Tibial artery (tissue), 4 donors: ENCODE results near the gene S1PR4.

ENCODE experiments used
- DNase-seq, 2 donors: peaks; one replicate each; pipeline ENCODE4 v3.0.0-alpha.2; 2019
- H3K27ac ChIP-seq, 2 donors: fragments of 200-600 bp; sonication (generic) in 1 of 2; 1 replicate in 1 of 2; 2 replicates in 1 of 2; pipeline ENCODE4 v1.5.1; 2018 to 2019; ENCODE audit warnings: mild to moderate bottlenecking in 1 of 2
- H3K27me3 ChIP-seq, 2 donors: fragments of 200-600 bp; sonication (generic) in 1 of 2; one replicate each; pipeline versions ENCODE4 v1.5.1 to v1.6.0; 2016 to 2019
- H3K36me3 ChIP-seq, 3 donors: fragments of 200-600 bp; sonication (generic) in 2 of 3; one replicate each; pipeline ENCODE4 v1.5.1; 2016 to 2019; ENCODE audit warnings: mild to moderate bottlenecking in 2 of 3
- H3K4me1 ChIP-seq, 4 donors: fragments of 200-600 bp; sonication (generic) in 2 of 4; 1 replicate in 3 of 4; 2 replicates in 1 of 4; pipeline ENCODE4 v1.5.1; 2016 to 2019
- H3K4me3 ChIP-seq, 2 donors: fragments of 200-600 bp; sonication (generic) in 1 of 2; 1 replicate in 1 of 2; 2 replicates in 1 of 2; pipeline ENCODE4 v1.5.1; 2018 to 2019; ENCODE audit warnings: mild to moderate bottlenecking in 2 of 2
- H3K9me3 ChIP-seq, 3 donors: fragments of 200-600 bp; sonication (generic) in 1 of 3; one replicate each; pipeline ENCODE4 v1.5.1; 2016 to 2019
- intact Hi-C: fragments of 100-400 bp; cut with DNase I; formaldehyde crosslinking; loops from one replicate; pipeline ENCODE4 v1.15.0; 2023; ENCODE audit warnings: low total_unique reads
- TF ChIP-seq, protein P1 (sequence below), 2 experiments: fragments of 200-600 bp in 1 of 2; fragments of 450-650 bp in 1 of 2; IDR thresholded peaks; one replicate each; pipeline ENCODE4 v1.5.1; 2017 to 2019; ENCODE audit warnings: antibody characterized with exemption in 2 of 2, mild to moderate bottlenecking in 1 of 2, moderate library complexity in 1 of 2

The S1PR4 gene

DNA sequence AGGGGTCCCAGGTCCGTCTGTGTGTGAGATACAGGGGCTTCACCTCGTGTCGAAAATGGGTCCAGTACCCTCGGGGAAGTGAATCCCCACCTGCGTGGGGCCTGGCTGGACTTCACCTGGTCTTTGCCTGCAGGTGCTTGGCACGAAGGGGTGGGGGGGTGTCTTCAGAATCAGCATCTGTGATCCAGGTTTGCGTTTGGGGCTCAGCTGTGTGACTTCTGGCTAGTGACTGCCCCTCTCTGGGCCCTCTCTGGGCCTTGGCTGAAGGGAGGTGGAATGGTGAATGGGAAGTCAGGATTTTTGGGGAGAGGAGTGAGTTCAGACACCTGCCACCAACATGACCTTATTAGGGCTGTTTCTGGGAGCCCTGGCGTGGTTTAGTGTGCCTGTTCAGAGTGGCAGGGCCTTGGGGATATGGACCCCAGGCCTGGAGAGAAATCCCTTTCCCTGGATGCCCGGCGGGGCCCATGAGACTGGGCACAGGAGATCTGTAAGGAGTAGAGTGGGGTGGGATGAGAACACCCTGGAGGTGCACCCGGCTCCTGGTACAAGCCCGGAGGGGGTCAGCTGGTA, 48.6 kb downstream of the S1PR4 start:
- intact Hi-C loops = loop anchor here (5.0 kb wide), 1 partner anchor 250 kb away; no protein-coding TSS in a partner anchor
- Histone ChIP-seq H3K36me3 (no peaks in the 10 kb centered on the region), H3K4me1 (peaks cover 0 to 8% (median 2%) of the 10 kb centered on the region in 4 donors), H3K27ac (no peak overlapping the region), H3K27me3 (peaks cover 0 to 89% of the 10 kb centered on the region in 2 donors), H3K4me3 (no peak overlapping the region), H3K9me3 (no peaks in the 10 kb centered on the region)
- TF ChIP-seq, protein P1, sequence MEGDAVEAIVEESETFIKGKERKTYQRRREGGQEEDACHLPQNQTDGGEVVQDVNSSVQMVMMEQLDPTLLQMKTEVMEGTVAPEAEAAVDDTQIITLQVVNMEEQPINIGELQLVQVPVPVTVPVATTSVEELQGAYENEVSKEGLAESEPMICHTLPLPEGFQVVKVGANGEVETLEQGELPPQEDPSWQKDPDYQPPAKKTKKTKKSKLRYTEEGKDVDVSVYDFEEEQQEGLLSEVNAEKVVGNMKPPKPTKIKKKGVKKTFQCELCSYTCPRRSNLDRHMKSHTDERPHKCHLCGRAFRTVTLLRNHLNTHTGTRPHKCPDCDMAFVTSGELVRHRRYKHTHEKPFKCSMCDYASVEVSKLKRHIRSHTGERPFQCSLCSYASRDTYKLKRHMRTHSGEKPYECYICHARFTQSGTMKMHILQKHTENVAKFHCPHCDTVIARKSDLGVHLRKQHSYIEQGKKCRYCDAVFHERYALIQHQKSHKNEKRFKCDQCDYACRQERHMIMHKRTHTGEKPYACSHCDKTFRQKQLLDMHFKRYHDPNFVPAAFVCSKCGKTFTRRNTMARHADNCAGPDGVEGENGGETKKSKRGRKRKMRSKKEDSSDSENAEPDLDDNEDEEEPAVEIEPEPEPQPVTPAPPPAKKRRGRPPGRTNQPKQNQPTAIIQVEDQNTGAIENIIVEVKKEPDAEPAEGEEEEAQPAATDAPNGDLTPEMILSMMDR (IDR thresholded peaks at IDR 0.05) = no peak
- no peak for DNase-seq

DNA sequence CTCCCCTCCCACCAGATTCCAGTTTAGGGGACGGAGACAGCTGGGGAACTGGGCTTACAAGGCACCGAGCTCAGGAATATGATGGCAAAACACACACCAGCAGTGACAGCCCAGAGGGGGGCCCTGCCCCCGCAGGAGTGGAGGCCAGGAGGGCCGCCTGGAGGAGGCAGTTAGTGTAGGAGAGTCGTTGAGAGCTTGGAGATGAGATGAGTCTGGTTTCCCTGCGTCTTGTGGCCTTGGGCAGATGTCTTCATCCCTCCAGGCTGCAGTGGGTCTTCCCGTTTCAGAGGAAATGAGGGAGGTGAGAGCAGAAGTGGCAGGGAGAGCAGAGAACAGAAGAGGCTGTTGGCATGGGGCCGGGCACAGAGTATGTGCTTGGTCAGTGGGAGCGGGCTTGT, 50.8 kb downstream of the S1PR4 start:
- Histone ChIP-seq H3K36me3 (no peaks in the 10 kb centered on the region), H3K9me3 (no peaks in the 10 kb centered on the region), H3K4me3 (no peak overlapping the region), H3K27ac (no peak overlapping the region), H3K4me1 (peaks cover 0 to 5% (median 2%) of the 10 kb centered on the region in 4 donors), H3K27me3 (peaks cover 0 to 78% of the 10 kb centered on the region in 2 donors)
- DNase-seq = no peak
- TF ChIP-seq, protein P1 (IDR thresholded peaks at IDR 0.05) = no peak
- intact Hi-C loops = loop anchor here (5.0 kb wide), 1 partner anchor 248 kb away; no protein-coding TSS in a partner anchor
